Neuronal stem cell (in vitro differentiated cells): ENCODE measurements around the gene FAM240A.

Experiments
- DNase-seq: peaks from one replicate; pipeline ENCODE4 v3.0.0-alpha.2; 2013; ENCODE audit warnings: low spot score
- H2AFZ ChIP-seq: one replicate; pipeline ENCODE4 v1.6.1; 2013; ENCODE audit warnings: mild to moderate bottlenecking, low read length, inconsistent platforms
- H2AK5ac ChIP-seq: 2 replicates; pipeline ENCODE4 v1.6.1; 2013; ENCODE audit warnings: low read depth, mild to moderate bottlenecking, inconsistent platforms, low read length, moderate library complexity, mixed read lengths
- H2BK120ac ChIP-seq: 2 replicates; pipeline ENCODE4 v1.6.1; 2013; ENCODE audit warnings: low read depth, mild to moderate bottlenecking, inconsistent platforms, low read length, moderate library complexity, mixed read lengths
- H2BK12ac ChIP-seq: one replicate; pipeline ENCODE4 v1.6.1; 2013; ENCODE audit warnings: low read length, inconsistent platforms
- H2BK15ac ChIP-seq: 2 replicates; pipeline ENCODE4 v1.6.1; 2013; ENCODE audit warnings: mild to moderate bottlenecking, low read length, inconsistent platforms, mixed read lengths
- H2BK5ac ChIP-seq: one replicate; pipeline ENCODE4 v1.6.1; 2013; ENCODE audit warnings: inconsistent platforms, mild to moderate bottlenecking, low read length, moderate library complexity
- H3K14ac ChIP-seq: one replicate; pipeline ENCODE4 v1.6.1; 2013; ENCODE audit warnings: low read length, inconsistent platforms
- H3K18ac ChIP-seq: 2 replicates; pipeline ENCODE4 v1.6.1; 2013; ENCODE audit warnings: low read length, inconsistent platforms
- H3K23ac ChIP-seq: 2 replicates; pipeline ENCODE4 v1.6.1; 2013; ENCODE audit warnings: low read depth, mild to moderate bottlenecking, mixed read lengths, low read length, inconsistent platforms; ENCODE audit not compliant: poor library complexity
- H3K27ac ChIP-seq: replicated peaks from 3 replicates; pipeline ENCODE4 v1.5.1; 2013; ENCODE audit warnings: low read length, inconsistent platforms
- H3K27me3 ChIP-seq, 3 experiments: 2 replicates each; pipeline ENCODE4 v1.6.1; 2013; ENCODE audit warnings: low read length in 3 of 3, mild to moderate bottlenecking in 2 of 3, inconsistent platforms in 1 of 3, low read depth in 1 of 3, mixed read lengths in 1 of 3, moderate library complexity in 1 of 3; ENCODE audit not compliant: control insufficient read depth in 3 of 3, insufficient read depth in 3 of 3
- H3K36me3 ChIP-seq, 2 donors: replicated peaks in 1 of 2; 2 replicates each; pipeline ENCODE4 v1.6.1; 2013; ENCODE audit warnings: low read length in 2 of 2; ENCODE audit not compliant: control insufficient read depth in 2 of 2, insufficient read depth in 2 of 2
- H3K4ac ChIP-seq: 2 replicates; pipeline ENCODE4 v1.6.1; 2013; ENCODE audit warnings: inconsistent platforms, mild to moderate bottlenecking, low read length, moderate library complexity
- H3K4me1 ChIP-seq, 2 donors: 1 replicate in 1 of 2; 2 replicates in 1 of 2; pipeline ENCODE4 v1.6.1; 2013; ENCODE audit warnings: low read length in 2 of 2, low read depth in 1 of 2; ENCODE audit not compliant: control insufficient read depth in 2 of 2, insufficient read depth in 1 of 2
- H3K4me2 ChIP-seq: one replicate; pipeline ENCODE4 v1.6.1; 2013; ENCODE audit warnings: mild to moderate bottlenecking, low read length, inconsistent platforms; ENCODE audit not compliant: insufficient read depth, poor library complexity, severe bottlenecking
- H3K4me3 ChIP-seq, 2 donors: 2 replicates each; pipeline ENCODE4 v1.5.1; 2013; ENCODE audit warnings: low read length in 2 of 2, mild to moderate bottlenecking in 2 of 2, inconsistent platforms in 1 of 2, moderate library complexity in 1 of 2
- H3K79me1 ChIP-seq: one replicate; pipeline ENCODE4 v1.6.1; 2013; ENCODE audit warnings: low read depth, mild to moderate bottlenecking, inconsistent platforms, low read length, moderate library complexity
- H3K9ac ChIP-seq: one replicate; pipeline ENCODE4 v1.6.1; 2013; ENCODE audit warnings: mild to moderate bottlenecking, low read depth, low read length, inconsistent platforms; ENCODE audit not compliant: poor library complexity
- H3K9me3 ChIP-seq, 2 donors: replicated peaks in 1 of 2; 2 replicates each; pipeline versions ENCODE3 to v1.6.1; 2013; ENCODE audit warnings: low read length in 2 of 2, mild to moderate bottlenecking in 2 of 2, inconsistent platforms in 1 of 2, low read depth in 1 of 2, mixed read lengths in 1 of 2, moderate library complexity in 1 of 2; ENCODE audit not compliant: control insufficient read depth in 2 of 2, insufficient read depth in 1 of 2
- H4K8ac ChIP-seq: one replicate; pipeline ENCODE4 v1.6.1; 2013; ENCODE audit warnings: low read depth, mild to moderate bottlenecking, inconsistent platforms, low read length, moderate library complexity
- H4K91ac ChIP-seq: one replicate; pipeline ENCODE4 v1.6.1; 2013; ENCODE audit warnings: low read length, low read depth, mild to moderate bottlenecking, inconsistent platforms; ENCODE audit not compliant: poor library complexity
- WGBS, 2 donors: extraction: QIAGEN DNeasy Blood & Tissue Kit; methylation state at CpG; one replicate each; pipeline ENCODE4 v1.1.7; 2013; ENCODE audit warnings: missing lambda C conversion rate in 2 of 2, mixed read lengths in 1 of 2; ENCODE audit not compliant: insufficient read length in 2 of 2, insufficient replicate concordance in 1 of 2; ENCODE audit errors: extremely low coverage in 2 of 2; 5-methylcytosine and 5-hydroxymethylcytosine counted together

The FAM240A gene

GRCh38 chr3:46639221-46639620 lies 26.9 kb downstream of the FAM240A start:
- H3K14ac ChIP-seq, result no peak overlapping the region
- H3K9ac ChIP-seq, result no peak overlapping the region
- H3K9me3 ChIP-seq, result no peaks in the 10 kb centered on the region
- no peak overlapping the region for H2BK120ac ChIP-seq
- H3K79me1 ChIP-seq, result no peaks in the 10 kb centered on the region
- H3K4me3 ChIP-seq, result no peak overlapping the region
- H3K4me1 ChIP-seq, result no peaks in the 10 kb centered on the region
- H2AK5ac ChIP-seq, result no peak overlapping the region
- H2BK5ac ChIP-seq, result no peak overlapping the region
- no peak overlapping the region for H3K4me2 ChIP-seq
- no peak overlapping the region for H4K8ac ChIP-seq
- no peak overlapping the region for H3K23ac ChIP-seq
- H2AFZ ChIP-seq, result no peak overlapping the region
- H4K91ac ChIP-seq, result no peak overlapping the region
- DNase-seq, result no peak
- H3K36me3 ChIP-seq, result no peaks in the 10 kb centered on the region
- H3K27me3 ChIP-seq, result no peaks in the 10 kb centered on the region
- H2BK12ac ChIP-seq, result no peak overlapping the region
- H3K4ac ChIP-seq, result no peak overlapping the region
- no peak overlapping the region for H2BK15ac ChIP-seq
- H3K18ac ChIP-seq, result no peak overlapping the region
- H3K27ac ChIP-seq, result no peak overlapping the region

- H3K4me3 ChIP-seq, result no peak overlapping the region
- no peak overlapping the region for H3K23ac ChIP-seq
- no peak overlapping the region for H3K4me2 ChIP-seq
- no peak overlapping the region for H2BK12ac ChIP-seq
- no peaks in the 10 kb centered on the region for H3K4me1 ChIP-seq
- no peak overlapping the region for H2AFZ ChIP-seq
- H3K36me3 ChIP-seq, result no peaks in the 10 kb centered on the region
- DNase-seq, result no peak
- H4K91ac ChIP-seq, result no peak overlapping the region
- H3K27ac ChIP-seq, result no peak overlapping the region
- no peak overlapping the region for H3K9ac ChIP-seq
- H3K14ac ChIP-seq, result no peak overlapping the region
- H3K9me3 ChIP-seq, result no peaks in the 10 kb centered on the region
- H3K27me3 ChIP-seq, result no peaks in the 10 kb centered on the region
- no peak overlapping the region for H2BK15ac ChIP-seq
- H2AK5ac ChIP-seq, result no peak overlapping the region
- no CpG with 5 or more reads among the region's 3 CpGs for WGBS, 2 donors
- no peak overlapping the region for H3K4ac ChIP-seq
- H2BK5ac ChIP-seq, result no peak overlapping the region
- no peak overlapping the region for H4K8ac ChIP-seq
- no peaks in the 10 kb centered on the region for H3K79me1 ChIP-seq
- no peak overlapping the region for H2BK120ac ChIP-seq
- H3K18ac ChIP-seq, result no peak overlapping the region
Measured at GRCh38 chr3:46640927-46641326, 28.6 kb downstream of the FAM240A start.

DNA sequence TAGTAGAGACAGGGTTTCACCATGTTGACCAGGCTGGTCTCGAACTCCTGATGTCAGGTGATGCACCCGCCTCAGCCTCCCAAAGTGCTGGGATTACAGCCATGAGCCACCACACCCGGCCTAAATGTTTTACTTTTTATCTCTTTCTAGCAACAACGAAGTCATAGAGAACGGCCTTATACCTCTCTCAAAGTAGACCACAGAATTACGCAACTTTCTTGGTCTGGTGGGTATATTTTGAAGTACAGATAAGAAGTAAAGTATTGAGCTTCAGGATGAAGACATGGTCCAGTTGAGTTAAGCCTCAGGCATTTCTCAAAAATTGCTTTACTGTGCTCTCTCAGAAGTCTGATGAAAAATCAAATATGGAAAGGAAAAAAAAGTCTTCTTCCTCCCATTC lies 30.6 kb downstream of the FAM240A start:
- no peak overlapping the region for H3K18ac ChIP-seq
- H3K14ac ChIP-seq, result no peak overlapping the region
- H4K8ac ChIP-seq, result no peak overlapping the region
- no peaks in the 10 kb centered on the region for H3K27me3 ChIP-seq
- H3K9me3 ChIP-seq, result no peaks in the 10 kb centered on the region
- no peak overlapping the region for H3K9ac ChIP-seq
- no peak overlapping the region for H3K4me3 ChIP-seq
- H3K4me1 ChIP-seq, result no peaks in the 10 kb centered on the region
- H2AFZ ChIP-seq, result no peak overlapping the region
- no peak overlapping the region for H3K4me2 ChIP-seq
- no peak overlapping the region for H2BK15ac ChIP-seq
- H3K36me3 ChIP-seq, result no peaks in the 10 kb centered on the region
- no peak overlapping the region for H3K23ac ChIP-seq
- H3K27ac ChIP-seq, result no peak overlapping the region
- WGBS, 2 donors, result no CpG with 5 or more reads among the region's 6 CpGs
- no peak overlapping the region for H2BK12ac ChIP-seq
- no peak for DNase-seq
- no peak overlapping the region for H4K91ac ChIP-seq
- H2BK120ac ChIP-seq, result no peak overlapping the region
- no peak overlapping the region for H2AK5ac ChIP-seq
- H3K4ac ChIP-seq, result no peak overlapping the region
- H3K79me1 ChIP-seq, result no peaks in the 10 kb centered on the region
- no peak overlapping the region for H2BK5ac ChIP-seq

- Histone ChIP-seq H4K8ac (no peak overlapping the region), H2BK120ac (no peak overlapping the region), H2AFZ (no peak overlapping the region), H4K91ac (no peak overlapping the region), H3K14ac (no peak overlapping the region), H3K27me3 (no peaks in the 10 kb centered on the region), H3K4me2 (no peak overlapping the region), H2BK5ac (no peak overlapping the region), H3K4me3 (no peak overlapping the region), H3K79me1 (no peaks in the 10 kb centered on the region), H3K9me3 (no peaks in the 10 kb centered on the region), H3K36me3 (no peaks in the 10 kb centered on the region), H3K27ac (no peak overlapping the region), H3K4me1 (no peaks in the 10 kb centered on the region), H2BK15ac (no peak overlapping the region), H3K9ac (no peak overlapping the region), H3K18ac (no peak overlapping the region), H2BK12ac (no peak overlapping the region), H3K23ac (no peak overlapping the region), H3K4ac (no peak overlapping the region), H2AK5ac (no peak overlapping the region)
- WGBS, 2 donors, result no CpG with 5 or more reads among the region's 1 CpG
- no peak for DNase-seq
Measured at GRCh38 chr3:46643701-46644100, 31.4 kb downstream of the FAM240A start.
